Measurements from ENCODE around the gene ZNF883. TPM values are rescaled to one million over a fixed set of nuclear protein-coding genes. Genes with fewer than 3 reads are reported as not detected.

ZNF883 gene
- total and polyA plus RNA-seq, 10 donors, result 0.61 to 3.2 (median 1.2) TPM

GRCh38 chr9:112913326-112913725 is 98.7 kb downstream of the ZNF883 start:
- H3K36me3 ChIP-seq, result no peaks in the 10 kb centered on the region
- TF ChIP-seq CTCF (IDR thresholded peaks at IDR 0.05 in 8 of 11, conservative IDR thresholded peaks at IDR 0.05 in 3 of 11), result no peak
- no peak for TF ChIP-seq POLR2A (IDR thresholded peaks at IDR 0.05)
- TF ChIP-seq POLR2AphosphoS5 (IDR thresholded peaks at IDR 0.05), result no peak
- no peak overlapping the region for H3K4me3 ChIP-seq
- intact Hi-C loops (cut with DNase I; ENCODE audit: low total_unique reads), result no loop called here
- WGBS, 5 donors, result 83 to 95% (median 92%) methylated on average over 4 of the region's 4 CpGs
- no peaks in the 10 kb centered on the region for H3K27me3 ChIP-seq (replicated peaks in 1 of 7)
- no peaks in the 10 kb centered on the region for H3K9me3 ChIP-seq
- no peaks in the 10 kb centered on the region for H3K4me1 ChIP-seq
- no peak for DNase-seq
- no peak overlapping the region for H3K27ac ChIP-seq

- Histone ChIP-seq H3K27ac (no peak overlapping the region), H3K4me3 (no peak overlapping the region), H3K9me3 (no peaks in the 10 kb centered on the region), H3K27me3 (replicated peaks in 1 of 7) (no peaks in the 10 kb centered on the region), H3K36me3 (no peaks in the 10 kb centered on the region), H3K4me1 (no peaks in the 10 kb centered on the region)
- TF ChIP-seq CTCF (IDR thresholded peaks at IDR 0.05 in 8 of 11, conservative IDR thresholded peaks at IDR 0.05 in 3 of 11) (no peak), POLR2AphosphoS5 (IDR thresholded peaks at IDR 0.05) (no peak)
- intact Hi-C loops (cut with DNase I; ENCODE audit: low total_unique reads), result no loop called here
- WGBS, 5 donors, result 73 to 98% (median 93%) methylated on average over 3 of the region's 3 CpGs
- no peak for DNase-seq
These were observed 99.4 kb downstream of the ZNF883 start for GRCh38 chr9:112912636-112913035.

GRCh38 chr9:112911736-112912135 is 100.3 kb downstream of the ZNF883 start:
- Histone ChIP-seq H3K4me3 (no peak overlapping the region), H3K36me3 (no peaks in the 10 kb centered on the region), H3K9me3 (no peaks in the 10 kb centered on the region), H3K27ac (no peak overlapping the region), H3K4me1 (no peaks in the 10 kb centered on the region), H3K27me3 (replicated peaks in 1 of 7) (no peaks in the 10 kb centered on the region)
- TF ChIP-seq POLR2AphosphoS5 (IDR thresholded peaks at IDR 0.05) (no peak), POLR2A (IDR thresholded peaks at IDR 0.05) (no peak), CTCF (IDR thresholded peaks at IDR 0.05 in 8 of 11, conservative IDR thresholded peaks at IDR 0.05 in 3 of 11) (no peak)
- no peak for DNase-seq
- intact Hi-C loops (cut with DNase I; ENCODE audit: low total_unique reads), result no loop called here
- 66 to 86% (median 82%) methylated on average over 2 of the region's 2 CpGs for WGBS, 5 donors

Other genes with a start within 250 kb of the ZNF883 start
- gene SLC46A2, start 121.3 kb downstream of the ZNF883 start, total RNA-seq, result 1 to 10 TPM in 5 of 7 donors, under 1 TPM in 2; 0.51 to 5.8 (median 1.1) TPM
- gene SLC46A2, start 121.3 kb downstream of the ZNF883 start, polyA plus RNA-seq, result under 1 TPM; 0.20 to 0.59 (median 0.35) TPM
- 1 to 10 TPM; 2.2 to 4.1 (median 2.9) TPM for gene ZFP37, start 44.5 kb upstream of the ZNF883 start, total RNA-seq
- gene ZFP37, start 44.5 kb upstream of the ZNF883 start, polyA plus RNA-seq, result under 1 TPM; 0.65 to 0.74 (median 0.71) TPM
- 10 to 100 TPM; 30.8 to 97.3 (median 58.5) TPM for gene SLC31A2, start 138.8 kb upstream of the ZNF883 start, total RNA-seq
- gene SLC31A2, start 138.8 kb upstream of the ZNF883 start, polyA plus RNA-seq, result 10 to 100 TPM in 2 of 3 donors, 1 to 10 TPM in 1; 7.7 to 13.5 (median 12.4) TPM
- gene FKBP15, start 209.1 kb upstream of the ZNF883 start, total RNA-seq, result 10 to 100 TPM; 50.7 to 68.0 (median 60.0) TPM
- gene FKBP15, start 209.1 kb upstream of the ZNF883 start, polyA plus RNA-seq, result 10 to 100 TPM; 11.5 to 18.4 (median 12.4) TPM
- gene SLC31A1, start 209.4 kb upstream of the ZNF883 start, total RNA-seq, result 10 to 100 TPM; 17.7 to 22.7 (median 19.2) TPM
- 1 to 10 TPM; 3.0 to 5.5 (median 3.3) TPM for gene SLC31A1, start 209.4 kb upstream of the ZNF883 start, polyA plus RNA-seq